ENCODE measurements around the gene PRR12.

- TF ChIP-seq CTCF (IDR thresholded peaks at IDR 0.05) = no peak
- TF ChIP-seq POLR2A (IDR thresholded peaks at IDR 0.05) = no peak
Observed at GRCh38 chr19:49559443-49559842, 31.5 kb upstream of the PRR12 start.
